Gastroesophageal sphincter (tissue), 4 donors: ENCODE measurements around the gene ZDHHC13. TPM values are rescaled to one million over a fixed set of nuclear protein-coding genes. Genes with fewer than 3 reads are reported as not detected.

ENCODE experiments used
- ATAC-seq: fragments of 150-250 bp; one replicate; pipeline ENCODE4 v1.9.1; 2016; ENCODE audit warnings: mild to moderate bottlenecking, moderate library complexity
- H3K27ac ChIP-seq, 4 donors: fragments of 200-600 bp; sonication (generic) in 3 of 4; 1 replicate in 3 of 4; 2 replicates in 1 of 4; pipeline ENCODE4 v1.5.1; 2016 to 2019
- H3K27me3 ChIP-seq: fragments of 200-600 bp; sonication (generic); one replicate; pipeline ENCODE4 v1.5.1; 2019
- H3K36me3 ChIP-seq, 2 donors: fragments of 200-600 bp; sonication (generic); one replicate each; pipeline ENCODE4 v1.5.1; 2019; ENCODE audit warnings: control low read depth in 1 of 2
- H3K4me1 ChIP-seq, 3 donors: fragments of 200-600 bp; sonication (generic); 1 replicate in 2 of 3; 2 replicates in 1 of 3; pipeline ENCODE4 v1.5.1; 2016 to 2019; ENCODE audit warnings: control low read depth in 2 of 3
- H3K4me3 ChIP-seq, 2 donors: fragments of 200-600 bp; sonication (generic); one replicate each; pipeline ENCODE4 v1.5.1; 2019; ENCODE audit warnings: mild to moderate bottlenecking in 1 of 2, moderate library complexity in 1 of 2
- H3K9me3 ChIP-seq, 3 donors: fragments of 200-600 bp; sonication (generic); one replicate each; pipeline ENCODE4 v1.5.1; 2017 to 2019; ENCODE audit warnings: control low read depth in 2 of 3
- CTCF ChIP-seq, 4 experiments: fragments of 200-600 bp in 2 of 4; fragments of 450-650 bp in 2 of 4; sonication (generic) in 1 of 4; IDR thresholded peaks; one replicate each; pipeline ENCODE4 v1.5.1; 2017 to 2019; ENCODE audit warnings: antibody characterized with exemption in 4 of 4, mild to moderate bottlenecking in 2 of 4, moderate library complexity in 2 of 4
- EP300 ChIP-seq: sonication (generic); formaldehyde crosslinking; IDR thresholded peaks from one replicate; pipeline ENCODE4 v1.6.1; 2017; ENCODE audit warnings: antibody characterized with exemption, mild to moderate bottlenecking
- POLR2A ChIP-seq, 2 donors: fragments of 450-650 bp; IDR thresholded peaks; one replicate each; pipeline ENCODE4 v1.6.1; 2017; ENCODE audit warnings: antibody characterized with exemption in 2 of 2, mild to moderate bottlenecking in 2 of 2, moderate library complexity in 1 of 2
- POLR2AphosphoS5 ChIP-seq: sonication (generic); formaldehyde crosslinking; IDR thresholded peaks from one replicate; pipeline ENCODE4 v1.6.1; 2017; ENCODE audit warnings: antibody characterized with exemption
- WGBS, 2 donors: methylation state at CpG; one replicate each; pipeline ENCODE4 v1.1.5; 2018; ENCODE audit warnings: low coverage in 1 of 2; 5-methylcytosine and 5-hydroxymethylcytosine counted together
- total RNA-seq, 4 donors: library from RNA; depleted of rRNA; stranded (reverse); fragments of >200 nt; gene quantifications; one replicate each; pipeline ENCODE4 v1.1.0, GENCODE V29; 2016

ZDHHC13 gene
- total RNA-seq, 4 donors from 2014 or later: 4.8 to 16.9 (median 6.6) TPM

DNA sequence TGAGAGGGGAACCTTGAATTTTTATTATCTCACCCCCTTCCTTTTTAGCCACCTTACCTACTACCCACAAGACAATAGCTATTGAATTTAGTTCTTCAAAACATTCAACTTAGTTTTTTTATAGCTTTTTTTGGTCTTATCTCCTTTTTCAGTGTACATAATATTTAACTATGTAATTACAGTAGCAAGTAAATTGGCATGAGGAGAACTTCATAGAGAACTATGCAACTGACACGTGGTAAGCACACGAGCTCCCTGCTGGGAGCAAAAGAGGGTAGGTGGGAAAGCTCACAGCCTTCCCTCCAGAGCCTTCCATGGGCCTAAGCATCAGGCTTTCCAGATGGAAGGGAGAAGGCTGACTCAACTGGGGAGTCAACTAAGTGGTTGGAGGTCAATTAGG lies 22.1 kb upstream of the ZDHHC13 start:
- no peaks in the 10 kb centered on the region for H3K36me3 ChIP-seq
- no peak overlapping the region for H3K4me3 ChIP-seq
- H3K27ac ChIP-seq: no peak overlapping the region
- no peak for ATAC-seq
- 50% methylated on average over 2 of the region's 2 CpGs; no CpG with 5 or more reads in 1 of the 2 donors for WGBS, 2 donors
- no peaks in the 10 kb centered on the region for H3K9me3 ChIP-seq
- TF ChIP-seq POLR2A (IDR thresholded peaks at IDR 0.05): no peak
- no peak for TF ChIP-seq POLR2AphosphoS5
- TF ChIP-seq EP300: no peak
- TF ChIP-seq CTCF (IDR thresholded peaks at IDR 0.05): no peak
- peaks cover 18% of the 10 kb centered on the region for H3K27me3 ChIP-seq
- no peaks in the 10 kb centered on the region for H3K4me1 ChIP-seq

DNA sequence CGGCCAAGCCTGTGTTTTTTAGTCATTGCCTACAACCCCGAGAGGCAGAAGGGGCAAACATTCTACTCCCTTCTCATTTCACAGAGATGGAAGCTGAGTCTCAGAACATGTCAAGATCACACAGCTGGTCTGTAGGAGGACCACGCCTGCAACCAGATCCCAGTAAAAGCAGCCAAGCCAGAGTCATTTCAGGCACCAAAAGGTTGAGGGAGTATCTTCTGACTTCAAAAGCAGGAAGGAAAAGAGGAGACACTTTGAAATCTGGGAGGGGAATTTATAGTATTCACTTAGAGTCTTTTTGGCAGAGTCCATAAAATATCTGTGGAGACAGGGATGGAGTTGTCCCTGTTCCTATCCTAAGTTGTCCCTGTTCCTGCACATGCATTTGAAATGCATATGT lies 17.9 kb upstream of the ZDHHC13 start:
- H3K4me1 ChIP-seq: no peaks in the 10 kb centered on the region
- peaks cover 23% of the 10 kb centered on the region for H3K27me3 ChIP-seq
- WGBS, 2 donors: 83 to 100% methylated on average over 1 of the region's 3 CpGs
- H3K4me3 ChIP-seq: no peak overlapping the region
- H3K27ac ChIP-seq: no peak overlapping the region
- no peaks in the 10 kb centered on the region for H3K36me3 ChIP-seq
- no peak for ATAC-seq
- H3K9me3 ChIP-seq: peaks cover 0 to 9% (median 0%) of the 10 kb centered on the region in 3 donors
- no peak for TF ChIP-seq CTCF (IDR thresholded peaks at IDR 0.05)
- TF ChIP-seq POLR2A (IDR thresholded peaks at IDR 0.05): no peak
- no peak for TF ChIP-seq POLR2AphosphoS5
- TF ChIP-seq EP300: no peak

DNA sequence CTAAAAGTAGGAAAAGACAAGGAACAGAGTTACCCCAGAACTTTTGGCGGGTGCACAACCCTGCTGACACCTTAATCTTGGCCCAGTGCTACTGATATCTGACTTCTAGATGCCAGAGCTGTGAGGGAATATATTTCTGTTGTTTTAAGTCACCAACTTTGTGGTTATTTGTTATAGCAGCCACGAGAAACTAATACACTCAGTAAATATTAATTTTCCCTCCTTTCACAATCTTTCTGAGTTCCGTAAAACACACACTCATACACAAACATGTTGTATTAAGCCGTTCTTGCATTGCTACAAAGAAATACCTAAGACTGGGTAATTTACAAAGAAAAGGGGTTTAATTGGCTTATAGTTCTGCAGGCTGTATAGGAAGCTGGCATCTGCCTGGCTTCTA lies 16.1 kb upstream of the ZDHHC13 start:
- TF ChIP-seq EP300 (no peak), POLR2A (IDR thresholded peaks at IDR 0.05) (no peak), POLR2AphosphoS5 (no peak), CTCF (IDR thresholded peaks at IDR 0.05) (no peak)
- no peaks in the 10 kb centered on the region for H3K36me3 ChIP-seq
- no peak overlapping the region for H3K4me3 ChIP-seq
- no peaks in the 10 kb centered on the region for H3K4me1 ChIP-seq
- ATAC-seq: no peak
- H3K27ac ChIP-seq: no peak overlapping the region
- peaks cover 17% of the 10 kb centered on the region for H3K27me3 ChIP-seq
- peaks cover 0 to 9% (median 0%) of the 10 kb centered on the region in 3 donors for H3K9me3 ChIP-seq
- WGBS, 2 donors: 79% methylated on average over 3 to 4 of the region's 4 CpGs

DNA sequence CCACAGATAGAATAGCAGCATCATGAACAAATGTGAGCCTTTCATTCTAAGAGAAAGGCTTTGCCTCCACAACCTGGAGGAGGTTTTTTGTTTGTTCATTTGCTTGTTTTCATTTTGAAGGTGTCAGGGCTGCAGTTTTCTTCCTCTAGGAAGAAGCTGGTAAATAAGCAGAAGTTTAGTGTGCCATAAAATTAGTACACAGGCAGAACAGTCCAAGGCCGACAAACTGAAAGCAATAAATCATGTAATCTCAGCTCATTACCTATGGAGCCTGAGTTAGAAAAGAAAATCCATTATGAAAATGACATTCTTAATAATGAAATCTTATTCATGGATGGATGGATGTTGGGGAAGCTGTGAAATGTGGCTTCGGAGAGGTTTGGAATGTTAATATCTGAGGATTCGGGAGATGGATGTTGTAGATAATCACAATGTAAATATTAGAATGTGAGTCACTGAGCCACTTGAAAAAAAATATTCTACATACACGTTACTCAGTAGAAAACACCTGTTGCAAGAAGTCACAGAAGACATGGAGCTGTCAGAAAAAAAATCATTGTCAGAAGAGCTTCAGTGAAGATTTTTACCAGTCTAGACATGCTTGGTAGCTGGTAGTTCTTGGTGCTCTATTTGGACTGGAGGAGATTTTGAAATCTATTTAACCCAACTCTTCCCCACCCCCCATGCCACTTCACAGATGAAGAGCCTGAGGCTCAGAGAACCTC lies 15.0 kb upstream of the ZDHHC13 start:
- TF ChIP-seq EP300 (no peak), CTCF (IDR thresholded peaks at IDR 0.05) (no peak)
- WGBS, 2 donors: 31 to 42% methylated on average over 2 to 4 of the region's 4 CpGs
- H3K27me3 ChIP-seq: peaks cover 14% of the 10 kb centered on the region

DNA sequence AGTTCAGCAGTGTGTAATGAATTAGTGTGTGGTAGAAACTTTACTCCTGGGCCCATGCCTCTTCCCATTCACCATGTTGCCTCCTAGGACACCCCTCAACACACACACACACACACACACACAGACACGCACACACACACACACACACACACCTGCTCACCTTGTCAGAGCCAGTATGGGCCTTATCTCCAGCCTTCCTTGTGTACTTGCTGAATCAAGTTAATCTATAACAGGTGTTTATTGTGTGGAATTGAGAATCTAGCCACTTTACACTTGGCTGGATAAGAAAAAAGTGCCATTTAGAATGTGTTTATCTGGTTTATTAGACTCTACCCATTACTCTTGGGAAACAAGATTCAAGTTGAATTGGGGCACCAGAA lies 14.5 kb upstream of the ZDHHC13 start:
- ATAC-seq: no peak
- H3K4me3 ChIP-seq: no peak overlapping the region
- H3K27me3 ChIP-seq: peaks cover 9% of the 10 kb centered on the region
- WGBS, 2 donors: 86% methylated on average over 1 of the region's 1 CpG; no CpG with 5 or more reads in 1 of the 2 donors
- TF ChIP-seq CTCF (IDR thresholded peaks at IDR 0.05): no peak
- no peak for TF ChIP-seq POLR2A (IDR thresholded peaks at IDR 0.05)
- TF ChIP-seq EP300: no peak
- TF ChIP-seq POLR2AphosphoS5: no peak
- H3K36me3 ChIP-seq: no peaks in the 10 kb centered on the region
- H3K9me3 ChIP-seq: peaks cover 0 to 9% (median 0%) of the 10 kb centered on the region in 3 donors
- no peak overlapping the region for H3K27ac ChIP-seq
- H3K4me1 ChIP-seq: no peaks in the 10 kb centered on the region

More for the DNA sequence above, 15.0 kb upstream of the ZDHHC13 start:
- H3K36me3 ChIP-seq: no peaks in the 10 kb centered on the region
- H3K27ac ChIP-seq: no peak overlapping the region
- H3K9me3 ChIP-seq: peaks cover 0 to 9% (median 0%) of the 10 kb centered on the region in 3 donors
- ATAC-seq: no peak
- H3K4me3 ChIP-seq: no peak overlapping the region
- no peaks in the 10 kb centered on the region for H3K4me1 ChIP-seq
